Measurements from ENCODE around the gene AKT3. TPM values are rescaled to one million over a fixed set of nuclear protein-coding genes. Genes with fewer than 3 reads are reported as not detected.
A peak's percentile ranks its signal among the peaks of the same experiment; 100 is the strongest.

The AKT3 gene
- total and polyA plus RNA-seq, 2 donors (not counting 1 experiment from before 2014, with no cell fraction given): 37.8 to 42.0 TPM

GRCh38 chr1:243609698-243610097 is 240.3 kb downstream of the AKT3 start:
- Histone ChIP-seq H3K36me3 (ENCODE audit: control insufficient read depth, insufficient read depth, low read length) (no peaks in the 10 kb centered on the region), H3K27me3 (ENCODE audit: control insufficient read depth, insufficient read depth, low read length) (no peaks in the 10 kb centered on the region), H4K20me1 (ENCODE audit: control insufficient read depth, extremely low read depth, insufficient read depth, low read length) (no peaks in the 10 kb centered on the region), H3K4me1 (ENCODE audit: control insufficient read depth, extremely low read depth, insufficient read depth, low read length) (no peaks in the 10 kb centered on the region), H3K79me2 (ENCODE audit: control insufficient read depth, insufficient read depth, low read length) (no peaks in the 10 kb centered on the region), H3K4me3 (replicated peaks in 1 of 4; ENCODE audit: control extremely low read depth in 1 of 4, insufficient read depth in 1 of 4, low read depth in 3 of 4, low read length in 4 of 4) (no peak overlapping the region), H2AFZ (ENCODE audit: low read length) (no peak overlapping the region), H3K4me2 (ENCODE audit: extremely low read depth, insufficient read depth, low read length) (no peak overlapping the region), H3K9ac (ENCODE audit: insufficient read depth, low read length) (no peak overlapping the region), H3K27ac (ENCODE audit: insufficient read depth, low read length) (no peak overlapping the region), H3K9me3 (ENCODE audit: control insufficient read depth, insufficient read depth, low read depth, low read length) (no peaks in the 10 kb centered on the region)
- DNase-seq (ENCODE audit: low read depth in 2 of 2): no peak
- TF ChIP-seq EZH2 (IDR thresholded peaks at IDR 0.05; ENCODE audit: low read length, missing control alignments) (no peak), CTCF (conservative IDR thresholded peaks at IDR 0.05 in 1 of 2, IDR thresholded peaks at IDR 0.05 in 1 of 2; ENCODE audit: low read depth in 1 of 2, low read length in 2 of 2) (no peak)

GRCh38 chr1:243605604-243606003 is 244.4 kb downstream of the AKT3 start:
- no peak overlapping the region for H3K4me2 ChIP-seq (ENCODE audit: extremely low read depth, insufficient read depth, low read length)
- no peaks in the 10 kb centered on the region for H3K36me3 ChIP-seq (ENCODE audit: control insufficient read depth, insufficient read depth, low read length)
- H3K27ac ChIP-seq (ENCODE audit: insufficient read depth, low read length): no peak overlapping the region
- H4K20me1 ChIP-seq (ENCODE audit: control insufficient read depth, extremely low read depth, insufficient read depth, low read length): no peaks in the 10 kb centered on the region
- H3K4me1 ChIP-seq (ENCODE audit: control insufficient read depth, extremely low read depth, insufficient read depth, low read length): no peaks in the 10 kb centered on the region
- no peaks in the 10 kb centered on the region for H3K27me3 ChIP-seq (ENCODE audit: control insufficient read depth, insufficient read depth, low read length)
- H2AFZ ChIP-seq (ENCODE audit: low read length): no peak overlapping the region
- DNase-seq (ENCODE audit: low read depth in 2 of 2): peak; percentile 32 to 55
- H3K9ac ChIP-seq (ENCODE audit: insufficient read depth, low read length): no peak overlapping the region
- TF ChIP-seq EZH2 (IDR thresholded peaks at IDR 0.05; ENCODE audit: low read length, missing control alignments) (no peak), CTCF (conservative IDR thresholded peaks at IDR 0.05 in 1 of 2, IDR thresholded peaks at IDR 0.05 in 1 of 2; ENCODE audit: low read depth in 1 of 2, low read length in 2 of 2) (no peak)
- H3K4me3 ChIP-seq (replicated peaks in 1 of 4; ENCODE audit: control extremely low read depth in 1 of 4, insufficient read depth in 1 of 4, low read depth in 3 of 4, low read length in 4 of 4): no peak overlapping the region
- no peaks in the 10 kb centered on the region for H3K79me2 ChIP-seq (ENCODE audit: control insufficient read depth, insufficient read depth, low read length)
- H3K9me3 ChIP-seq (ENCODE audit: control insufficient read depth, insufficient read depth, low read depth, low read length): no peaks in the 10 kb centered on the region

DNA sequence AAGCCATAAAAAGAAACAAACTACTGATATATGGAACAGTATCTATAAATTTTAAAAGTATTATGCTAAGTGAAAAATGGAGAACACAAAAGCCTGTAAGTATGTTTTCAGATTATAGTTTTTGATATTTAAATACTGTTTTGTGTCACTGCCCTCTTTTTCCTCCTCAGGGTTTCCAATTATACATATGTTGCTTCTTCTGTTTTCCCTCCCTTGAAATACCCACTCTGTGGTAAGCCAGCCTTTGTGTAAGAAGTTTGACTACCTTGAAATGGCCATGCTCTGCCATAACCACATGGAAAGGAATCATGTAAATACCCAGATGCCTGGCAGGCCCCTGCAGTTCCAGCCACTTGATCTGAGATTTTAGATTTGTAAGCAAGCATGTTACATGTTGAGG is 248.3 kb downstream of the AKT3 start:
- no peak for TF ChIP-seq EZH2 (IDR thresholded peaks at IDR 0.05; ENCODE audit: low read length, missing control alignments)
- TF ChIP-seq CTCF (conservative IDR thresholded peaks at IDR 0.05 in 1 of 2, IDR thresholded peaks at IDR 0.05 in 1 of 2; ENCODE audit: low read depth in 1 of 2, low read length in 2 of 2): no peak
- H2AFZ ChIP-seq (ENCODE audit: low read length): no peak overlapping the region
- no peak overlapping the region for H3K27ac ChIP-seq (ENCODE audit: insufficient read depth, low read length)
- no peak overlapping the region for H3K4me2 ChIP-seq (ENCODE audit: extremely low read depth, insufficient read depth, low read length)
- H3K4me1 ChIP-seq (ENCODE audit: control insufficient read depth, extremely low read depth, insufficient read depth, low read length): peaks cover 4% of the 10 kb centered on the region
- no peaks in the 10 kb centered on the region for H3K36me3 ChIP-seq (ENCODE audit: control insufficient read depth, insufficient read depth, low read length)
- H3K4me3 ChIP-seq (replicated peaks in 1 of 4; ENCODE audit: control extremely low read depth in 1 of 4, insufficient read depth in 1 of 4, low read depth in 3 of 4, low read length in 4 of 4): no peak overlapping the region
- H3K79me2 ChIP-seq (ENCODE audit: control insufficient read depth, insufficient read depth, low read length): no peaks in the 10 kb centered on the region
- no peaks in the 10 kb centered on the region for H4K20me1 ChIP-seq (ENCODE audit: control insufficient read depth, extremely low read depth, insufficient read depth, low read length)
- no peaks in the 10 kb centered on the region for H3K27me3 ChIP-seq (ENCODE audit: control insufficient read depth, insufficient read depth, low read length)
- no peak overlapping the region for H3K9ac ChIP-seq (ENCODE audit: insufficient read depth, low read length)
- no peaks in the 10 kb centered on the region for H3K9me3 ChIP-seq (ENCODE audit: control insufficient read depth, insufficient read depth, low read depth, low read length)
- peak in 1 of 2 donors; percentile 7 for DNase-seq (ENCODE audit: low read depth in 2 of 2)

Data from fibroblast of lung (primary cell).